Measurements from ENCODE around the gene RPL28. TPM values are rescaled to one million over a fixed set of nuclear protein-coding genes. Genes with fewer than 3 reads are reported as not detected.

The RPL28 gene
- total and polyA plus RNA-seq, 2 experiments from 2014 or later = 530 to 875 TPM

GRCh38 chr19:55352549-55353145 lies 33.1 kb upstream of the RPL28 start:
- Histone ChIP-seq H2AFZ (no peak overlapping the region), H3K4me3 (no peak overlapping the region), H3K9me2 (ENCODE audit: insufficient read depth) (no peaks in the 10 kb centered on the region), H3K4me1 (ENCODE audit: insufficient read depth) (no peaks in the 10 kb centered on the region), H3K27ac (no peak overlapping the region), H3K9me3 (ENCODE audit: low read depth) (no peaks in the 10 kb centered on the region), H3K27me3 (replicated peaks; ENCODE audit: insufficient read depth) (peaks cover 40% of the 10 kb centered on the region), H4K20me1 (ENCODE audit: insufficient read depth) (no peaks in the 10 kb centered on the region), H3K79me2 (ENCODE audit: insufficient read depth) (no peaks in the 10 kb centered on the region), H3K4me2 (ENCODE audit: unreplicated experiment) (no peak overlapping the region), H3K9ac (no peak overlapping the region), H3F3A (ENCODE audit: insufficient read depth) (no peaks in the 10 kb centered on the region), H3K36me3 (ENCODE audit: low read depth) (no peaks in the 10 kb centered on the region)
- in situ Hi-C loops (cut with MboI) = no loop called here
- no peak for TF ChIP-seq EZH2 (IDR thresholded peaks at IDR 0.05; ENCODE audit: insufficient read depth, poor library complexity, severe bottlenecking)
- TF ChIP-seq EZH2phosphoT487 (IDR thresholded peaks at IDR 0.05; ENCODE audit: insufficient read depth, low read depth) = no peak
- no peak for DNase-seq
- WGBS, 2 experiments (ENCODE audit: low coverage in 1 of 2, low lambda C conversion rate in 2 of 2, missing lambda C conversion rate in 2 of 2) = 38 to 46% methylated on average over 25 of the region's 25 CpGs

DNA sequence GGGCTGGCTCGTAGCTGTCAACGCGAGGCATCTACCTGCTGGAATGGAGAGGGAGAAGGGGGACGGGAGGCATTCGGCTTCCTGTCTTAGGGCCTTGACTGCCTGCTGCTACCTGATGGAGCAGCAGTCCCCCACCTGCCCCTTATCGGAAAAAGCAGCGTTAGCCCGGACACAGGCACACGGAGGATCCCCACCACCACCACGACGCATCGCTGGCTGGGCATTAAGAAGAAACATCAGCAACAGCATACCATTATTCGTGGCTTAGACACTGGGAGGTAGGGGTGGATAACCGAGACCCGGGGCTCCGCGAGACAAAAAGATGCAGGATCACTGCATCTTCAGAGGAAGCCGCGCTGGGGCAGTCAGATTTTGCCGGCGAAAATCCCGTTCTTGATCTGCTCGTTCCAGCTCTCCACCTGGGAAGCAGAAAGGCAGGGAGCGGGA lies 32.4 kb upstream of the RPL28 start:
- Histone ChIP-seq H3K9me2 (ENCODE audit: insufficient read depth) (no peaks in the 10 kb centered on the region), H4K20me1 (ENCODE audit: insufficient read depth) (no peaks in the 10 kb centered on the region), H3K79me2 (ENCODE audit: insufficient read depth) (no peaks in the 10 kb centered on the region), H3K27me3 (replicated peaks; ENCODE audit: insufficient read depth) (peaks cover 40% of the 10 kb centered on the region), H3K27ac (no peak overlapping the region), H3K4me2 (ENCODE audit: unreplicated experiment) (peak overlapping the region; percentile 75), H3K4me1 (ENCODE audit: insufficient read depth) (no peaks in the 10 kb centered on the region), H3K36me3 (ENCODE audit: low read depth) (no peaks in the 10 kb centered on the region), H3K4me3 (peak overlapping the region; percentile 67), H3K9me3 (ENCODE audit: low read depth) (no peaks in the 10 kb centered on the region), H2AFZ (peak overlapping the region; percentile 54), H3F3A (ENCODE audit: insufficient read depth) (no peaks in the 10 kb centered on the region), H3K9ac (peak overlapping the region; percentile 20; the same call in 1 of the 2 replicates)
- DNase-seq = no peak
- WGBS, 2 experiments (ENCODE audit: low coverage in 1 of 2, low lambda C conversion rate in 2 of 2, missing lambda C conversion rate in 2 of 2) = 0 to 3% methylated on average over 23 to 24 of the region's 24 CpGs
- in situ Hi-C loops (cut with MboI) = no loop called here
- TF ChIP-seq EZH2phosphoT487 (IDR thresholded peaks at IDR 0.05; ENCODE audit: insufficient read depth, low read depth) = no peak
- TF ChIP-seq EZH2 (IDR thresholded peaks at IDR 0.05; ENCODE audit: insufficient read depth, poor library complexity, severe bottlenecking) = peak; percentile 73

DNA sequence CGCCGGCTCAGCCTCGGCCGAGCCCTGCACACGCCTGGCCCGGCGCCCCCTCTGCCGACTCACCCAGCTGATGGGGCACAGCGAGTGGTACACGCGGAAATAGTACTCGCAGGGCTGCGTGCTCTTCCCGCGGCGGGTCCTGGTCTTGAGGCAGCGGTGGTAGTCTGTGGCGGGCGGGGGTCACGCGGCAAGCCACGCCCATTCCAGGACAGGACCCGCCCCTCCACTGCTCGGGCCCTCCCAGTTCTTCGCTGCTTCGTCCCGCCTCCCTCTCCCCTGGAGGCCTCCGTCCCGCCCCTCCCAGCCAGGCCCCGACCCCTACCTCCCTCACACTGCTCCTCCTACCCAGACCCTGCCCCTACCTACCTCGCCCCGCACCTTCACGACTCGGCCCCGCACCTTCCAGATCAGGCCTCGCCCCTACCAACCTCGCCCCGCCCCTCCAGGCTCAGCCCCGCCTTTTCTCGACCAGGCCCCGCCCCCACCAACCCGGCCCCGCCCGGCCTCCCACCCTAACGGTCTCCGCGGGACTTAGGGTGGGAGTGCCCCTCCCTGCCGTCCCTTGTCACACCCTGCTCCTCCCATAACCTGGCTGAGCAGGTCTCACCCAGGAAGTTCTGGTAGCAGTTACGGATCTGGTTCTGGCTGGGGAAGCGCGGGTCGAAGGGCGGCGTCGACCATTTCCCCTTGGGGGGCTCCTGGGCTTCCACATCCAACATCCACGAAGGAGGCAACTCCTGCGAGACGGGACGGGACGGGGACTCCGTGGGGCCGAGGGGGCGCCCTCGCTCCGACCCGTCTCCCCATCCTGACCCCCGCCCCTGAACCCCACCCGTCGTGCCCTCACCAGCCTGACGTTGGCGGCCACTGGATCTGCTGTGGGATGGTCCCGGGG lies 31.7 kb upstream of the RPL28 start:
- Histone ChIP-seq H3F3A (ENCODE audit: insufficient read depth) (no peaks in the 10 kb centered on the region), H4K20me1 (ENCODE audit: insufficient read depth) (no peaks in the 10 kb centered on the region), H3K36me3 (ENCODE audit: low read depth) (no peaks in the 10 kb centered on the region), H2AFZ (peak overlapping the region; percentile 54), H3K27ac (no peak overlapping the region), H3K79me2 (ENCODE audit: insufficient read depth) (no peaks in the 10 kb centered on the region), H3K4me2 (ENCODE audit: unreplicated experiment) (peak overlapping the region; percentile 75), H3K9ac (peak overlapping the region; percentile 20; the same call in 1 of the 2 replicates), H3K27me3 (replicated peaks; ENCODE audit: insufficient read depth) (peaks cover 40% of the 10 kb centered on the region), H3K9me2 (ENCODE audit: insufficient read depth) (no peaks in the 10 kb centered on the region), H3K4me1 (ENCODE audit: insufficient read depth) (no peaks in the 10 kb centered on the region), H3K4me3 (peak overlapping the region; percentile 67), H3K9me3 (ENCODE audit: low read depth) (no peaks in the 10 kb centered on the region)
- whole genome bisulfite sequencing, 2 experiments (ENCODE audit: low coverage in 1 of 2, low lambda C conversion rate in 2 of 2, missing lambda C conversion rate in 2 of 2) = 1 to 5% methylated on average over 30 to 72 of the region's 72 CpGs
- peak; percentile 78 for DNase-seq
- in situ Hi-C loops (cut with MboI) = no loop called here
- TF ChIP-seq EZH2phosphoT487 (IDR thresholded peaks at IDR 0.05; ENCODE audit: insufficient read depth, low read depth) (no peak), EZH2 (IDR thresholded peaks at IDR 0.05; ENCODE audit: insufficient read depth, poor library complexity, severe bottlenecking) (no peak)

DNA sequence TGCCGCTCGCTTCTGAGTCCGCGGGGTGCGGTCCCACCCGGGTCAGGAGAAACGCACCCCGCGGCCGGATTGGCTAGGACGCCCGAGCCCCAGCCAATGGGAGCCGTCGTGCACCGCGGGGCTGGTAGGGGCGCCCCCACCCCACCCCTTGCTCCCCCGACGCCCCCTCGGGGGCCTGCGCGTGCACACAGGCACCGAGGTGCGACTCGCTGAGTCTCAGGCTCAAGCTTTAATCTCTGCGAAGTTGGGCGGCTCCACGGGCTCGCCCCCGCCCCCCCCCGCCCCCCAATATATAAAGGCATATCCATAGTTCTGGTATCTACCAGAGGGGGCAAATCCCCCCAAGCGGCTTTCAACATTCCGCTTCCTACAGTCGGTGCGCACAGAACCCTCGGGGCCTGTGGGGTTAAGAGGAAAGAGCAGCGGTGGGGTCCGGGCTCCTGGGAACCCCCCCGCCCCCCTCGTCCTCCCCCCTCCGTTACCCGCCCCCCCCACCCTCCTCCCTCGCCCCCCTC lies 31.0 kb upstream of the RPL28 start, which contains the start of gene COX6B2:
Gene COX6B2 (minus strand): TSS at position 22 of the 515 bp plus-strand sequence. CDS start 198 bp downstream, outside the sequence.
- in situ Hi-C loops (cut with MboI) = no loop called here
- Histone ChIP-seq H3K27ac (no peak within 1 kb of the TSS), H3K9me3 (ENCODE audit: low read depth) (no peaks in the 10 kb centered on the region), H2AFZ (peak within 1 kb of the TSS; percentile 54), H4K20me1 (ENCODE audit: insufficient read depth) (no peaks in the 10 kb centered on the region), H3K9me2 (ENCODE audit: insufficient read depth) (no peaks in the 10 kb centered on the region), H3K4me2 (ENCODE audit: unreplicated experiment) (peak within 1 kb of the TSS; percentile 75), H3K9ac (peak within 1 kb of the TSS; percentile 20; the same call in 1 of the 2 replicates), H3K36me3 (ENCODE audit: low read depth) (no peaks in the 10 kb centered on the region), H3F3A (ENCODE audit: insufficient read depth) (no peaks in the 10 kb centered on the region), H3K4me1 (ENCODE audit: insufficient read depth) (no peaks in the 10 kb centered on the region), H3K79me2 (ENCODE audit: insufficient read depth) (no peaks in the 10 kb centered on the region), H3K4me3 (peak within 1 kb of the TSS; percentile 67), H3K27me3 (replicated peaks; ENCODE audit: insufficient read depth) (peaks cover 40% of the 10 kb centered on the region)
- no peak for DNase-seq
- TF ChIP-seq EZH2 (IDR thresholded peaks at IDR 0.05; ENCODE audit: insufficient read depth, poor library complexity, severe bottlenecking) = no peak
- no peak for TF ChIP-seq EZH2phosphoT487 (IDR thresholded peaks at IDR 0.05; ENCODE audit: insufficient read depth, low read depth)
- 0 to 3% methylated on average over 14 to 37 of the region's 43 CpGs for WGBS, 2 experiments (ENCODE audit: low coverage in 1 of 2, low lambda C conversion rate in 2 of 2, missing lambda C conversion rate in 2 of 2)
